Smooth muscle cell of the brain vasculature (primary cell): Measurements from ENCODE around the gene EXOC3L4.
"Not testable (repeated sequence)": the region's sequence is repeated elsewhere in the genome, so short reads cannot be mapped to it uniquely, and the experiment has no call there.

Experiments used
- DNase-seq: peaks from one replicate; pipeline ENCODE4 v3.0.0-alpha.2; 2012; ENCODE audit warnings: low read depth, low spot score

EXOC3L4 gene

GRCh38 chr14:103094406-103095209 lies at the start of gene EXOC3L4:
Gene EXOC3L4 (plus strand): TSS chr14:103094725. CDS start chr14:103100220, 5,495 bp downstream.
- no peak for DNase-seq

GRCh38 chr14:103045371-103045869 lies 49.1 kb upstream of the EXOC3L4 start:
- no peak for DNase-seq

- DNase-seq: not testable (repeated sequence)
Measured at GRCh38 chr14:103047453-103047852, 47.1 kb upstream of the EXOC3L4 start.

- DNase-seq: no peak
Measured at GRCh38 chr14:103050935-103051334, 43.6 kb upstream of the EXOC3L4 start.

DNA sequence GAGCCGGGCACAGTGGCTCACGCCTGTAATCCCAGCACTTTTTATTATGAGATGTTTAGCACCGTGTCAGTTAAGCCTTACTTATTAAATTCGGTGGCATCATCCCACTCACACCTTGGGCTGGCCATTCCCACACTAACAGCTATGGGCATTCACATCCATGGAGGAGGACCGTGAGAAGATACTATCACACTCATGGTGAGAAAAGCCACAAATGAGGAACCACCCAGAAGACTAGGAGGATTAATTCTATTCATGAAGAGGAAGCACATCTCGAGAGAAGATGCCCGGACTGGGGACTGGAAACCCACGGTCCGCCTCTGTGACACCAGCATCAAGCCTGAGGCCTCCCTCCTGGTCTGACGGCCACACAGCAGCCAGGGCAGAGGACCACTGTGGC lies 42.1 kb upstream of the EXOC3L4 start:
- DNase-seq: no peak

DNA sequence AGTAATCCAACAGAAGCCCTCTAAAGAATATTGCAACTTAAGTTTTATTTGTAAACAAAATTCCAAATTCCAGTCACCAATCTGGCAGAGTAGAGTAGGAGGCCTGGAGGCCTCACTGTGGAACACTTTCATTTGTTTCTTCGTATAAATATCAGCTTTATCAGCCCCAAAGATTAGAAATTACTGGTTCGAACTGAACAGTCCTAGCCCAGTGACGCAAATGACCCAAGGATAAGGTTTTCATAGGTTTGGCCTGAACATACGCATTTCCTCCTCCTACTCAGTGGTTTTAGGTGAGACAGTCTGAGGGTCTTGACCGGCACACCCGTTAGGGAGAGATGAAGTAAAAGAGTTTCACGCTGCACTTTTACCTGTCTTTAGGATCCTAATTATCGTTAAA lies 38.8 kb upstream of the EXOC3L4 start:
- no peak for DNase-seq

DNA sequence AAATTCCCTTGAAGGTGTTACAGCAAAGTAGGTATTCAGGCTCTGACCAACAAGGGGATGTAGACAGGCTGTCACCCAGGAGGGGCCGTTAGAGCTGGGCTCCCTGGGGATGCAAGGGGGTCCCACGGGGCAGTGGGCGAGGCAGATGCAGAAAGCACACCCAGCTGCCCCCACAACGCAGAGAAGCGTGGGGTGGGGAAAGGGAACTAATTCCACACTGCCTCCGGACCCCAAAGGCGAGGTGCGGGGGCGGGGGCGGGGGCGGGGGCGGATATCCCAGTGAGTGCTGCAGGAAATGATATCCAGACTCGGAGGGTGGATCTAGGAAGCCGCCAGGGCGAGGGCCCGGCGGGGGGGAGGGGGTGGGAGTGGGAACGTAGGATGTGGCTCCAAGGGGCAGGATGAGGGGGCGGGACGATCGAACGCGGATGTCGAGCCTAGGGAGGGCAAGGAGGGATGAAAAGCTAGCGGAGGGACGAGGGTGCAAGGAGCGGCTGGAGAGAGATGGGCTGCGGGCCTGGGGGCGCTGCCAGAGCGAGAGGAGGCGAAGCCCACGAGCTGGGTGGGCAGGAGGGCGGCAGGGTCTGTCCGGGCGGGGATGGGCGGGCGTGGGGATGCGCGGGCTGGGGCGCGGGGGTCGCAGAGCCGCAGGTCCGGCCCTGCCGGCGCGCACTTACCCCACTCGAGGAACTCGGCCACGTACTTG lies 38.0 kb upstream of the EXOC3L4 start:
- DNase-seq: peak; percentile 58

GRCh38 chr14:103057028-103057371 lies 37.5 kb upstream of the EXOC3L4 start:
- DNase-seq: no peak

DNA sequence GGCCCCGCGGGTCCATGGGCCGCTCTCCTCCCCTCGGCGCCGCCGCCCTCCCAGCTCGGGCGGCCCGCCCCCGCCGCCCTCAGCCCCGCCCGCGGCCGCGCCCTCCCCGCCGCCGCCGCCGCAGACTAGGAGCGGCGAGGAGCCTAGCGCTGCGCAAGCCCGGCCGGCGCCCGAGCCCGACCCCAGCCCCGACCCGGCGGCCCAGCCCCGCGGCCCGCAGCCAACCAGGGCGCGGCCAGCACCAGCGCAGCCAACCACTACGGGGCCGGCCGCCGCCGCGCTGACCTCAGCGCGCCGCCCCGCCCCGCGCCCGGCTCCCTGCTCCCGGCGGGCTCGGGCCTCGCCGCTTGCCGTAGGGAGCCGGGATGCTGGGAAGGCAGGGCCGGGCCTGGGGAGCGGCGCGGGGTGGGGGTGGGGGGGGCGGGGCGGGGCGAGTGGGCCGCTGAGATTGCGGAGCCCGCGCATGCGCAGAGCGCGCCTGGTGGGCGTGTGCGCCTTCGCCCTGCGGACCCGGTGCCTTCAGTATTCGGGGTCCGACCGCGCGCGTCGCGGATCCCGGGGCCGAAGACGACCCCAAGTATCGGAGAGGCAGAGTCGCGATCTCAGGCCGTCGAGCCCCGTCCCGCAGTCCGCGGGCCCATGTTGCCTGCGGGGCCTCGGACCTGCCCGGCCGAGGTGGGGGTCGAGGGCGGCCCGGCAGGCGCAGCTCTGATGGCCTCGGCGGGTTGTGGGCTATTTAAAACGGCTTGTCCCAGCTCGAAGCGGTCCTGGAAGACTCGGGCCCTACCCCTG lies 37.0 kb upstream of the EXOC3L4 start, which contains the start of gene CDC42BPB:
TSS of gene CDC42BPB (minus strand) at position 178 of the 792 bp plus-strand sequence. CDS start 376 bp downstream, outside the sequence.
- peak; percentile 78 for DNase-seq

GRCh38 chr14:103058164-103059055 lies 36.1 kb upstream of the EXOC3L4 start:
- no peak for DNase-seq

GRCh38 chr14:103059556-103059955 lies 35.0 kb upstream of the EXOC3L4 start:
- DNase-seq: no peak

GRCh38 chr14:103061482-103061976 lies 33.0 kb upstream of the EXOC3L4 start:
- DNase-seq: no peak

DNA sequence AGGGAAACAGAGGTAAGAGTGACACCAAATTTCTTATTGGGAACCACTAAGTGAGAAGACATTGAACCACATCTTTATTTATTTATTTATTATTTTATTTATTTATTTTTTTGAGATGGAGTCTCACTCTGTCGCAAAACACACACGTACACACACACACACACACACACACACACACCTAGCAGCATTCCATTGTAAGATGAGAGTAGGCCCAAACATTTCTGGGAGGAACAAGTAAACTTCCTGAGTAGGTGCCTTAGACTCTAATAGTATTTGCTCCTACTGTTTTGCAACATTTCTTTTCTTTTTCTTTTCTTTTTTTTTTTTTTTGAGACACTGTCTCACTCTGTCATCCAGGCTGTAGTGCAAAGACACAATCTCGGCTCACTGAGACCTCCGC lies 30.1 kb upstream of the EXOC3L4 start:
- no peak for DNase-seq

GRCh38 chr14:103064978-103065377 lies 29.5 kb upstream of the EXOC3L4 start:
- DNase-seq: no peak

- DNase-seq: no peak
Measured at GRCh38 chr14:103065861-103066260, 28.7 kb upstream of the EXOC3L4 start.

GRCh38 chr14:103066399-103066798 lies 28.1 kb upstream of the EXOC3L4 start:
- no peak for DNase-seq

DNA sequence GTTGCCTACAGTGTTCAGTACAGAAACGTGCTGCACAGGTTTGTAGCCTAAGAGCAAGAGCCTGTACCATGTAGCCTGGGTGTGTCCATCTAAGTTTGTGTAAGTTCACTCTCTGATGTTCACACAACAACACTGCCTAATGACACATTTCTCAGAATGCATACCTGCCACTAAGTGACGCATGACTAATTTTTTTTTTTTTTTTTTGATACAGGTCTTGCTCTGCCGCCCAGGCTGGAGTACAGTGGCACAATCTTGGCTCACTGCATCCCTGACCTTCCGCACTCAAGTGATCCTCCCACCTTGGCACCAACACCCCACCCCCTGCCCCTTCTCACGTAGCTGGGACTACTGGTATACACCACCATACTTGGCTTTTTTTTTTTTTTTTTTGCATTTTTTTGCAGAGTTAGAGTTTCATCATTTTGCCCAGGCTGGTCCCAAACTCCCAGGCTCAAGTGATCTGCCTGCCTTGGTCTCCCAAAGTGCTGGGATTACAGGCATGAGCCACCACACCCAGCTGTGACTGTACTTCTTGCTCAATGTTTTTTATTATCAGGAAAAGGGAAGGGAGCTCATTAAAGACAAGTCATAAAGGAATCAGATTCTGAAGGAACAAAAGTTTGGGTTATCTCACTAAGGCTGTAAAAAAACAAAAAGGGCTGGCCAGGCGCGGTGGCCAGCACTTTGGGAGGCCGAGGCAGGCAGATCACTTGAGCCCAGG lies 27.1 kb upstream of the EXOC3L4 start:
- DNase-seq: no peak

DNA sequence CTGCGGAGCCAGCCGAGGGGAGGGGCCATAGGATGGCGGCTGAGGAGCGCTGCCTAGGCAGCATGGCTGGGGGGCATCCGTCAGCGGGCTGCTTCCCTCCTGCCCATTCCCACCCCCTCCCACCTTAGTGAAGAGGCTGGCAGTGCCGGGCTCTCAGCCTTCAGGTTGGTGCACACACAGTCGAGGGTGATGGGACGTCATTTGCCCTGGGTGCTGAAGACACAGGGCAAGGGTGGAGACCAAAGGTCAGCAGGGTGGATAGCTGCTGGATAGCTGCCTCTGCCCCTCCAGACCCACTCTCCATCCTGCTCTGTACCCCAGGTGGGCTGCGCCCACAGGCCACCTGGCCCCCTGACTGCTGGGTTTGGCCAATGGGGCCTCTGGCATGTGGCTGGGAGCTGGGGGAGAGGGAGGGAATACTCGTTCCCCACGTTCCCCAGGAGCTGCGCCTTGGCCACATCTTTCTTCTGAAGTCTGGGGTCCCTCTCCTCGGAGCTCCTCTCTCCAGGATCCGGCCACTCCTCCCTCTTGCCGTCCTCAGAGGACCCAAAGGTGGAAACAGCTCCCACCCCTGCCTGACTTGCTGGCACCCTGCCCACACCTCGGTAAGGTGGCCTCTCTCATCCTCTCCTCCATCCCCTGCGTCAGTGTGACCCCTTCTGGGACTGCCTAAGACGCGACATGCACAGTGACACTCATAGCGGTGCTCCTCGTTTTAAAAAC lies 26.0 kb upstream of the EXOC3L4 start:
- DNase-seq: no peak

- no peak for DNase-seq
Measured at GRCh38 chr14:103070263-103070885, 24.2 kb upstream of the EXOC3L4 start.
